HL-60/S4 (cell line): ENCODE results near the gene ADGRG6.

Experiments used
- in situ Hi-C: fragments of 300-500 bp; cut with MboI; formaldehyde crosslinking; loops from 2 replicates; pipeline ENCODE4 v1.14.3; 2022; ENCODE audit warnings: low sequenced_read_pairs

The ADGRG6 gene

DNA sequence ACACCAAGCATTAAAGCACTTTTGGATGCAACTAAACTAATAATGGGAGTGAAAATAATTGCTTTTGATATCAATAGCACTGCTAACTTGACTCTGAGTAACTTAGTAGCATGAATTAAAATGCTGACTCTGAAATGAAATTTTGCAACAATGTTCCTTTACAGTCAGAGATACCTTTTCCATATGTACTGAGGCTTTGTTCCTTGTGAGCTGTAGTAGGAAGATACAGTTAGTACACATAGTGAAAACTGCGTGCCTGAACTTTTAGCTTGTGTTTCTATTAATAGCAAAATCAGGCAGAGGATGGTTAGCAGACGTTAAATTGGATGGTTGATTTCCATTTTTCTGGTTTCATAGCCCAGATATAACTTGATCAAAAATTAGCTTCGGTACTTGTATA lies 18.6 kb downstream of the ADGRG6 start:
- in situ Hi-C loops = no loop called here

DNA sequence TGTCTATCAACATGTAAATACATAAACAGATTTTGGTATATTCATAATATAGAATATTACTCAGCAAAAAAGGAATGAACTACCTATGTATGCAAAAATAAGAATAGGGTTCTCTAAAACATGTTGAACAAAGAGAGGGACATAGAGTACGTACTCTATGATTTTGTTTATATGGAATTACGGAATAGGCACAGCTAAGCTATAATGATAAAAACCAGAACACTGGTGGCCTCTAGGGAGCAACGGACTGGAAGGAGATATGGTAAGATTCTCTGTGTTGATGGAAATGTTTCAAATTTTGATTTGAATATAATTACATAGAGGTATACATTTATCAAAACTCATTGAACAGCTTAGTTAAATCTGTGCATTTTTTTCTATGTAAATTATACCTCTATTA lies 19.6 kb downstream of the ADGRG6 start:
- in situ Hi-C loops = no loop called here

DNA sequence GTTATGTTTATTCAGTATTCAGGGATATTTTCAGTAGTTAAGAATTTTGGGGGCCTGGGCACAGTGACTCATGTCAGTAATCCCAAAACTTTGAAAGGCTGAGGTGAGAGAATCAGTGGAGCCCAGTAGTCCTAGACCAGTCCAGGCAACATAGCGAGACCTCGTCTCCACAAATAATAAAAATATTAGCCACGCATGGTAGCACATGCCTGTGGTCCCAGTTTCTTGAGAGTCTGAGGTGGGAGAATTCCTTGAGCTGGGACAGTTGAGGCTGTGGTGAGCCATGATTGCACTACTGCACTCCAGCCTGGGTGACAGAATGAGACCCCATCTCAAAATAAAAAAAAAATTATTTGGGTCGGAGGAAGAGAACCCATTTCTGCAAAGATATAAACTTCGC lies 20.3 kb downstream of the ADGRG6 start:
- in situ Hi-C loops = no loop called here

DNA sequence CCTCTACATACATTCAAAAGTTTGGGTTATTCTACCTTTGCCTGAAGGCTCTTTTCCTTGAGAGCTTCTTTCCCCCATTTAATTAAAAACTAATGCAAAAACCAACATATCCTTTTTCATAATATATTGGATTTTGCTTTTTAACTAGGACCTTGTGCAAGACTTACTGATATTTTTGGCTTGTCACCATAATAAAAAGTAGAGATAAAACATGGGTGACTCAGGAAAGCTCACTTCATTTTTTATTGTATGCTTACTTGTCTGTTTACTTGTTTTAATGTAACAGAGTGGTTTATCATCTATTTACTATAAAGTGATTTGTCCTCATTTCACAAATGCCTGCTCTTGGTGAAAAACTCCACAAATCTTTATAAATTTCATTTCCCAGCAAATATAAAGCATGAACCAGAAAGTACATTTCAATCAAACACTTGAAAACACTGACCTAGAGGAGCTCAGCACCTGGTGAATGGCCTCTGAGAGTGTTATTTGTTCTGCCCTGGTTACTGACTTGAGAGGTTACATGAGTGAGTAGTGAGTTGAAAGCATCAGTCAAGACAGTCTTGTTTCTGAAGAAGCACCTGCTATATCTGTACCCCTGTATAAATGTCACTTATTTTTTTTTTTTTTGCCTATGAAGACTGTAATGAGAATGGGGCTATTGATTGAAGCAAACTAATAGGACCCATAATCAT lies 20.8 kb downstream of the ADGRG6 start:
- in situ Hi-C loops = no loop called here

DNA sequence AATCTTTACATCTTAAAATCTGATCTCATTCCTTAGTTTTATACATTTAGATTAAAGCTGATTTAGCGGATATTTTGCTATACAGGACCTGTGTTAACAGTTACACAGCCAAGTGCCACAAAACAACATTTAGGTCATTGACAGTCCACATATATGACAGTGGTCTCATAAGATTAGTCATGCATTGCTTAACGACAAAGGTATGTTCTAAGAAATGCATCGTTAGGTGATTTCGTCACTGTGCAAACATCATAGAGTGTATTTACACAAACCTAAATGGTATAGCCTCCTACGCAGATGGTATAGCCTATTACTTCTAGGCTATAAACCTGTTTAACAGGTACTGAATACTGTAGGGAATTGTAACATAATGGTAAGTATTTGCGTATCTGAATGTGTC lies 21.6 kb downstream of the ADGRG6 start:
- in situ Hi-C loops = no loop called here

DNA sequence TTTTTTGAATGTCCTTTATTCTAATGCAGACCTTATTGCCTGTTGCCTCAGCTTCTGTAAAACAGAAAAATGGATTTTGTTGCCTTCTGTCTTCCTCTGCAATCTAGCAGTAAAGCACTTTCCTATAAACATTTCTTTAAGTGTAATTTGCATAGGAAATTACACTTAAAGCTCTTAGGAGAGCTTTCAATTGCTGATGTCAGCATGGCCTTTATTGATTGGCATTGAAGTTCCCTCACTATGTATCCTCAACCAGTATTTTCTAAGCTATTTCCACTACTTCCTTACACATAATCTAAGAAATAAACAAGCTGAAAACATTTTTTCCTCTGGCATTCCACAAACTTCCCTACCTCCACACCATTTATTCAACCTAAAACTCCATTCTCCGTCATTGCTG lies 22.3 kb downstream of the ADGRG6 start:
- in situ Hi-C loops = no loop called here

DNA sequence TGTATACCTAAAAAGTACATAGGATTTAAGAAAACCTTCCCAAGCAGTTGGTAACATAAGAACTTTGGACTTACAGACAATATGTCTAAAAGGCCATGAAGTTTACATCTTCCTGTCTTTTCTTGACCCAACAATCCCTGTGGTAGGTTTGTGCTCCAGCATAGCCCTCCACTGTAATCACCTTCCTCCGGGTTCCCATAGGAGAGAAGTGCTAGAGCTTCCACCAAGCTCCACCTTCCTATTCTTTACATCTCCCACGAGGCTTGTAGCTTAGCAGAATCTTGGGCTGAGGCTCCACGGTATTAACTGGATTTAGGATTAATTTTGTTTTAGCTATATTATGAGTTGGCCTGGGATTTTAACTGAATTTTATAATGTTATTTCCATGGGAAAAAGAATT lies 23.3 kb downstream of the ADGRG6 start:
- in situ Hi-C loops = no loop called here

DNA sequence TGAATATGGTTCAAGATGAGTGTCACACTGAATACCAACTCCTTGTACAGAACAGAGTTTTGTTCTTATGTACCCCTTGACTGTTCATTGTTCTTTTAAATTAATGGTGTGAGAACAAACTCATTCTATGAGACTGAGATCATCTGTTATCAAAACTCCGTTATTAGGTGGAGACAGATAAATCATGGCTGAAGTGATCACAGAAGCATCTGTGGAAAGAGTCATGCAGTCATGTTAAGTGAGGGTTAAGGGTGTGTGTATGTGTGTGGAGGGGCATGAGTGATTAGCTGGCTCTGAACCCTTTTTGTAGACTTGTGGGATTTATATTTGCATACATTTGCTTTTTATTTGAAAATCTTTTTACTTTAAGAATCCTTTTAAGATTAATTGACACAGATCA lies 24.7 kb downstream of the ADGRG6 start:
- in situ Hi-C loops = no loop called here

DNA sequence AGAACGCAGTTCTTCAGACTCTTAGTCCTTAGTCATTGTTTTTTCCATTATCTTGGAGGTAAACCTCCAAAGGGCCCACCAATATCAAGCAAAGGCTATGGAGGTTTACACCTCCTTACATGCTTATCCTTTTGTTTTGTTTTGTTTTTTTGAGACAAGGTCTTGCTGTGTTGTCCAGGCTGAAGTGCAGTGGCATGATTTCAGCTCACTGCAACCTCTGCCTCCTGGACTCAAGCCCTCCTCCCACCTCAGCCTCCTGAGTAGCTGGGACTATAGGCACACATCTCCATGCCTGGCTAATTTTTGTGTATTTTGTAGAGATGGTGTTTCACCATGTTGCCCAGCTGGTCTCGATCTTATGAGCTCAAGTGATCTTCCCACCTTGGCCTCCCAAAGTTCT lies 26.3 kb downstream of the ADGRG6 start:
- in situ Hi-C loops = no loop called here

DNA sequence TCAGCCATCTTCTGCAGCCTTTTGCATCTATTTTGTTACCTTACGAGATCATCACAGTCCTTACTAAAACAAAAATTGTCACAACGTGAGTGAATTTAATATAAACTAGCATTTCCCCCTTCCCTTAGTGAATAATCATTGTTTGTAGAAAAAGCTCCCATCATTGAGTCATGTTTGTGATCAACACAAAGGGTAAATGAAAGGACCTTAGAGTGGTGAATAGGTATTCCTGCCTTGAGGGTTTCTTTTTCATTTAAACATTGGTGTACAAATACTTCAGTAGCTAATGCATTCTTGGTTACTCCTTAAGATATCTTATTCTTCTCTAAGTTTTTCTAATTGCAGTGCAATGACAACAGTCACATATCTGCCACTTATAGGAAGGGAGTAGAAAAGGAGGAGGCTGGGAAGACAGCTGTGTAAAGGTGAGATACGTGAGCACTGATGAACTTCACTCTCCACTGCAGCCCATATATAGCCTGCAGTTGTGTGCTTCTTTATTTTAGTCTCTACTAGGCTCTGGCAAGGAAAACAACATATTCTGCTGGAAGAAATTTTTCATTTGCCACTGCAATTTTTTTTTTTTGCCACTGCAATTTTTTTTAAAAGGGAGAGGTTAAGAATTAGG lies 27.8 kb downstream of the ADGRG6 start:
- in situ Hi-C loops = no loop called here

DNA sequence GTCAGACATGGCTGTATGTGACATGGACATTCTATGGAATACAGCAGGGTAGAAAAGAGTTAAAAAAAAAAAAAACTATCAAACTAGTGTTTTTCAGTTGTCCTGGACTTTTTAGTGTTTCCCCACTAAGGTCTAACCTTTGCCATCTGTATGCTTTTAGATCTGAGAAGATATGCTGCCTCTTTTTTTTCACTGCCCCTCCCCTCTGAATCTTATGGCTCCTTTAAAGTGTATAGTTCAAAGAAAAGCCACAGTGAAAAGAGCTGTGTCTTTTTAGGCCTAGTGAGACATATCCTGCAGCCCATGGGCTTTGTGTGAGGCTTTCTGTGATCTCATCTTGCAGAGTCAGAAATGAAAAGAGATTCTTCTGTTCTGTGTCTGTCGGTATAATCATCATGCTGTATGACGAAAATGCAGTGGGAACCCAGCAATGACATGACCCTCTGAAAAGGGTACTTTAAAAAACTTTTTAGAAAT lies 29.3 kb downstream of the ADGRG6 start:
- in situ Hi-C loops = no loop called here

DNA sequence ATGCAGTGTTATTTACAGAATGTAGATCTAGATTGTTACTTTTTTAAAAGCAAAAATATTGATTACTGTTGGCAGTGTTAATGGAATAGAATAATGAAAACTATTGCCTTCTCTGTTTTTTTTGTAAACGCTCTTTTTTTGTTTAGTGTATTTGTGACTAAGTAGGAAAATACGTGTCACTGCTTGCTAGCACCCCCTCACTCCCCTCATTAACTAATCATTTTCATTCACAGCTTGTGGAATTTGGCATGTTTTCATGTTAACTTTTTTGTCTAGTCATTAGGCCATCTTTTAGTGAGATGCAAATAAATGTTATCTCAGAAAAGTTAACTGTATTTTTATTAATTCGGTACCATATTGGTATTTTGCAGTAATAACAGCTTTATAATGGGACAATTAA lies 29.8 kb downstream of the ADGRG6 start:
- in situ Hi-C loops = no loop called here

DNA sequence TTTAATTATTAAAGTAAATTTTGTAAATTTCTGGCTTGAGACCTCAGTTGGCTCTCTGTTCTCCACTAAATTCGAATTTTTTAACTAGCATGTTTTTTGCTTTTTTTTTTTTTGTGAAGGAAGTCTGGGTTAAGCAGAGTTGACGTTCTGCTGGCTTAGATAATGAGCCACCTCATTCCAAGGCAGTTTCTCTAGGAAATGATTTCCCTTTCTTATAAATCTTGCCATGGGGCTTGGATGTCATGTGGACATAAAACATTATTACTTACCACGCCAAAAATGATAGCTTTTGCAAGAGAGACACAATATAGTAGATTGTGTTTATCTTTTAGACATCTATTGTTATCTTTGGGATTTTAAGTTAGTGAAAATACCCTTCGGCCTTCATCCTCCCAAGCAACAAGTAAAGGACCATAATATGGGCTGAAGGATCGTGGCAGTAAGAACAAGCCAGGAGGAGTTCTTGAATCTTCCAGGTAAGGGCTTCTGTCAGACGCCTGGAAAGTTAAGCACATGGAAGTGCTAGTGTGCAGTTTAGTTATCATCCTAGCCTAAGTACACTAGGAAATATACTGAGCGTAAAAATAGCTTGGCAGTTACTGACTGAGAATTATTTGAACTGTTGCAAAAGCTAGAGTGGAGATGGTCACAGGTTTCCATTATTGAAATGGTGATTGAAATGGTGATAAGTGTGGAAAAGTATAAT lies 30.7 kb downstream of the ADGRG6 start:
- in situ Hi-C loops = no loop called here

DNA sequence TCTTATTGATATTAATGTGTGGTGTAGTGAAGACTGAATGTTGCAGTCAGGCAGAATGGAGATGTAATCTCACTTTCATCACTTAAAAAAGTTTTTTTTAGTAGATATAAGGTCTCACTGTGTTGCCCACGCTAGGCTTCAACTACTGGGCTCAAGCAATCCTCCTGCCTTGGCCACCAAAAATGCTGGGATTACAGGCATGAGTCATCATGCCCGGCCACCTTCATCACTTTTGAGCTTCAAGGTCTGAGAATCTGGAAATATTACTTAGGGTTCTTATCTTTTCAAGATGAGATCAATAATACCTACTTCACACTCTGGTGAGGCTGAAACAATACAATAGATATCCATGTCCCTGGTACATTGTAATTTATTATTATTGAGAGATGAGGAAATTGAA lies 31.6 kb downstream of the ADGRG6 start:
- in situ Hi-C loops = no loop called here

DNA sequence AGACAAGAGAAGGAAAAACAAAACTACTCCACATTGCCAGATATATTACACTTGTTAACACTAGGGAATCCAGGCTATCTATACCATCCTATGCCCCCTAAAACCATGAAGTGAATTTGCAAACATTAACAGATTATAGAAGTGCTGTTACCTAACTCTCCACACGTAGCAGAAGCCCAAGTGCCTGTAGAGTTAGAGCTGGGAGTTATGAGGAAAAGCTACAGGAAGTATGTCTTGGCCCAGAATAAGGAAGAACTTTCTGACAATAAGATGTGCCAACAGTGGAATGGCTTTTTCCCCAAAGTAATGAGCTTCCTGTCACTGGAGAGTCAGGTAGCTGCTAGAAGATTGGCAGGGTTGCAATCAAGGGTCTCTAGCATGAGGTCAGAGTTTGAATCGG lies 32.5 kb downstream of the ADGRG6 start:
- in situ Hi-C loops = no loop called here

DNA sequence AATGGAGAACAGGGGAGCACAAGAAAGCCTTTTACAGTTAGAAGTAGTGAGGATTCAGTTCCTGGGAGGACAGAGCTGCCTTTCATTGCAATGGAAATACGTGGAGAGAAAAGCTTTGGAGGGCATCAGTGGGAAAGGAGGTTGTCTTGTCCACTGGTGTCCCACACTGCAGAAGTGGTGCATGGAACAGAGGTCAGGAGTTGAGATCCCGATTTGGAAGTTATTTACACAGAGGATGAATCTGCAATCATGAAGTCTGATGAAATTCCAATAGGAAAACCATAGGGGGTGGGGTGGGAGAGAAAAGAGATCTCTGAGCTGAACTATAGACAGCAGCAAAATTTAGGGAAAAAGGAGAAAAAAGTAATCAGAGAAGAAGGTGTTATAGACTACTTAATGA lies 33.6 kb downstream of the ADGRG6 start:
- in situ Hi-C loops = no loop called here

DNA sequence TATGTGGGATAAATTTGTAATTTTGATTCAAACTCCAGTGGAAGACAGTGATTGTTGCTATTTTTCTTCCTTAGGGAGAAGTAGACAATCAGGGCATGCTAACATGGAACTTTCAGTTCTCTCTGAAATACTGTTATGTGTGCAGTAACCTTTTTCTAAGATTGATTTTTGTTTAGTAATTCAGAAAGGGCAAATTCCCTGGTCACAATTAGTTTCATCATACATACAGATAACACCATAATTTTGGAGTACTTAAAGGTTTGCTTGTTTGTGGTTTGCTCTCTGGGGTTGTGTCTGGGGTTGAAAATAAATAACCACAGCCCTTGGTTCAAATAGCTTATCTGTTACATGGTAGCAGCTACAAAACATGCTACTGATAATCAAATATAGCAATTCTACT lies 34.4 kb downstream of the ADGRG6 start:
- in situ Hi-C loops = no loop called here

DNA sequence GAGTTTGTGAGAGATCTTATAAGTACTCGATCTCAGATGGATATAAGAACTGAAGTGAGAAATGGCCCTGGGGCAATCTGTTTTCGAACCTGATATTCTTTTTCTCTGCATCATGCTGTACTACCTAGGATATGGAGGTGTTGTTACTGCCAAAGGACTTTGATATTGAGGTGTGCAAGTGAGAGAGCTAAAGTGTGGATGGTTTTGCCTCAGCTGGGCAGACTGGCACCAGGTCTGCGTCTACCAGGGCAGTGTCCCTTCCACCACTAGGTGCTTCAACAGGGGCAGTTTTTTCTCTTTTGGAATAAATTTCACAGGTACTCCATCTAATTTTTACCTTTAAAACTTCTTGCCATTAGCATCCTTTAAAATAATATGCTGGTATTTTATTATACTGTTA lies 35.0 kb downstream of the ADGRG6 start:
- in situ Hi-C loops = no loop called here

DNA sequence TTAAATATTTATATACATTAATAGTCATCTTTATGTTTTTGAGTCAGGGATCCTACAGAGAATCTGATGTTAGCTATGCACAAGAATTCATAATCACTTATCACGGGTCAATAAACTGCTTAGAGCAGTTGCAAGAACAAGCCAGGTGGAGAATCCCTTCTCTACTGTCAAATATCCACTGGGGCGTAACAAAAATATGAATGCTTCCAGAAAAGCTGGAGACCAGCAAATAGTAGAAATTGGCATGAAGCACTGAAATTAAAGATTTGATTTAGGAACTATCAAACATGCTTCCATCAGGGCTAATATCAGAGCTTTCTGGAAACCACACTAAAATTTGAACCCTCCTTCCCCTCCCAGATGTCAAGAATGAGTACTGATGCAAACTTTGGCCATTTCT lies 37.3 kb downstream of the ADGRG6 start:
- in situ Hi-C loops = no loop called here

DNA sequence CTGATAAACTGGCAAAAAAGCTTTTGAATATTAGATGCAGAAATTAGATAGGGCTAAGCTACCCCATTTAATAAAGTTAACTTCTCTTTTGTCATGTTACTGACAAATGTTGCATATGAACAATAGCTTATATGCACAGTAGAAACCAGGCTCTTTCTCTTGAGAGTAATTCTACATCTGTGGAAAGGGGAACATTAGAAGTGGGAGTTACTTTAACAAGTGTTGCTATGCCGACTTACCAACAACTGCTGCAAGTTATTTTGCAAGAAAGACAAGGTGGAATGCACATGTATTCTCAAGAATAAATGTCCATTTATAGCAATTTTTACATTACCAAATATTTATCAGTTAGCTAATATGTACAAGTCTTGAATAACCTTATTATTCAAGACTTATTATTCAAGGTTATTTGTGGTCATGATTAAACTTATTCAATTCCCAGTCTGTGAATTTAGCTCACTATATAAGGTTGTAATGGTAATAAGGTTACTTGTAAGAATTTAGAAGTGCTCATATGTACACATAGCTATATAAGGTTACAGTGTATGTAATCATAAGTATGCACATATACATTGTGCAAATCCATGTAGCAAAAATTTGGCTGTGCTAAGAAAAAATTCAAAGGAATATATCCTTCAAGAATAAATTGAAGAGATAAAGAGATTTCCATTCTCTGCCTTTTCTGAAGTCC lies 38.3 kb downstream of the ADGRG6 start:
- in situ Hi-C loops = no loop called here

DNA sequence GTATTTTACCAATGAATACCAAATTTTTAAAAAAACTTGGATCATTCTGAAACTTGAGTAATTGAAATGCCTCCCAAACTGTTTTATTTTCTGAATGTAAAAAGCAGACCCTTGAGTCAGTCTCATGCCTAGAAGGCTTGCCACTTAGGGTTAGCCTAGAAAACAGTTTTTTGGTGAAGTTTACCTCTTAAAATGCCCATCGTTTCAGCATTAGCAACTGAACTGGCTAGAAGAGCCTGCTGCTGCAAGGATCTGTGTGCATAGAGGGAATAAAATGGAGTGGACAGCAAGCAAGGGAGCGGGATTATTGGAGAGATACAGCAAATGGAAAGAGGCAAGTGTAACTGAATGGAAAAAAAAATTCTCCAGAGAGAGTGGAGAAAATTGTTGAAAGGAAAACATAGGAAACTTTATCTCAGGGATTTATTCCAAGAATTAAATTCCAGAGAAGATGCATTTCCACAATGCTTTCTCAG lies 40.1 kb downstream of the ADGRG6 start:
- in situ Hi-C loops = no loop called here

DNA sequence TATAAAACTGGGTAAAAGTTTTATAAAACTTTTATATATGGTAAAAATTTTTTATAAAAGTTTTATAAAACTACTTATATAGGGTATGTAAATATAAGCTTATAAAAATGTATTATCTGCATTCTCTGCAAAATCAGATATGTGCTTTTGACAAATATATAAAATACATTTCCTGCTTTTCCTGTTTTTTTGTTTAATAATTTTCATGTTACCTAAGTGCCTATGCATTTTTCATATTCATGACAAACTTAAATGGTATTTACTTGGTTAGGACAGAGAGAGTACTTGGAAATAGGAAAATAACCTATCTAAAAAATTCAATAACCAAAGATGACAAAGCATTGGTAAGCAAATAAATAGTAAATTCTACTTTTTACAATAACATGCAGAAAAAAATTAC lies 41.2 kb downstream of the ADGRG6 start:
- in situ Hi-C loops = no loop called here
